AG09319 (cell line): ENCODE measurements around the gene KRTAP12-3.
"Not testable (repeated sequence)": the region's sequence is repeated elsewhere in the genome, so short reads cannot be mapped to it uniquely, and the experiment has no call there.

Experiments
- DNase-seq: peaks from one replicate; pipeline ENCODE4 v3.0.0-alpha.2; 2010; ENCODE audit warnings: low read depth; ENCODE audit errors: extremely low read depth
- TF ChIP-seq, protein P1 (sequence below): IDR thresholded peaks from 2 replicates; pipeline ENCODE4 v1.5.1; 2011; ENCODE audit warnings: low read depth, mild to moderate bottlenecking, inconsistent platforms, low read length, moderate library complexity

KRTAP12-3 gene

DNA sequence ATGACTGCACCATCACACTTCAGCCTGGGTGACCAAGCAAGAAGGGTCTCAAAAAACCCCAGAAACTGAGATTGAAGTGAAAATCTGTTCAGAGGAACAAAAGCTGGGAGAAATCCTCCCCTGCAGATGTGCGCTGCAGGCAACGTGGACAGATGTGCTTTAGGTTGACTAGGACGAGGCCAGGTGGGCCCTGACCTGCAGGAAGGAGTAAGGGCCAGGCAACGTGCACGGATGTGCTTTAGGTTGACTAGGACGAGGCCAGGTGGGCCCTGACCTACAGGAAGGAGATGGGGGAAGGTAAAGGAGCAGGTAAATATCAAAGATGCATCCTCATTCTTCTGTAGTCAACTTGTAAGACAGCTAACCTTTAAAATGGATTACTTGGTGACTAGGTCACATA is 26.8 kb downstream of the KRTAP12-3 start:
- DNase-seq: no peak
- TF ChIP-seq, protein P1, sequence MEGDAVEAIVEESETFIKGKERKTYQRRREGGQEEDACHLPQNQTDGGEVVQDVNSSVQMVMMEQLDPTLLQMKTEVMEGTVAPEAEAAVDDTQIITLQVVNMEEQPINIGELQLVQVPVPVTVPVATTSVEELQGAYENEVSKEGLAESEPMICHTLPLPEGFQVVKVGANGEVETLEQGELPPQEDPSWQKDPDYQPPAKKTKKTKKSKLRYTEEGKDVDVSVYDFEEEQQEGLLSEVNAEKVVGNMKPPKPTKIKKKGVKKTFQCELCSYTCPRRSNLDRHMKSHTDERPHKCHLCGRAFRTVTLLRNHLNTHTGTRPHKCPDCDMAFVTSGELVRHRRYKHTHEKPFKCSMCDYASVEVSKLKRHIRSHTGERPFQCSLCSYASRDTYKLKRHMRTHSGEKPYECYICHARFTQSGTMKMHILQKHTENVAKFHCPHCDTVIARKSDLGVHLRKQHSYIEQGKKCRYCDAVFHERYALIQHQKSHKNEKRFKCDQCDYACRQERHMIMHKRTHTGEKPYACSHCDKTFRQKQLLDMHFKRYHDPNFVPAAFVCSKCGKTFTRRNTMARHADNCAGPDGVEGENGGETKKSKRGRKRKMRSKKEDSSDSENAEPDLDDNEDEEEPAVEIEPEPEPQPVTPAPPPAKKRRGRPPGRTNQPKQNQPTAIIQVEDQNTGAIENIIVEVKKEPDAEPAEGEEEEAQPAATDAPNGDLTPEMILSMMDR: no peak

DNA sequence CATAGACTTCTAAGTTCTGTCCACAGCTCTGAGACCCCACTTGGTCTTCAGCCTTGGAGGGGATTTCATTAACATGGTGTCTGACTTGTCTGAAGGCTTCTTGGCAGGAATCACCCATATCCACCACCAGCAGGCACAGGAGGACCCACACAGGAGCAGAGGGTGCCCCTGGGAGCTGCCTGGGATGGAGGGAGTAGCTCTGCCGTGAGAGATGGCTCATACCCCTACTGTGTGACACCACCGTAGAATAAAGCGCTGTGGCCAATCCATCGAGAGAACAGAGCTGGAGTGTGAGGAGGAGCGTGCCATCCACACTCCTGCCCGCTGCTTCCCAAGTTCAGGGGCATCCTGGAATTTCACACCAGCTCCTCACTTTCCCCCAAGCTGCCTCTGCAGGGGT is 27.3 kb downstream of the KRTAP12-3 start:
- not testable (repeated sequence) for DNase-seq

DNA sequence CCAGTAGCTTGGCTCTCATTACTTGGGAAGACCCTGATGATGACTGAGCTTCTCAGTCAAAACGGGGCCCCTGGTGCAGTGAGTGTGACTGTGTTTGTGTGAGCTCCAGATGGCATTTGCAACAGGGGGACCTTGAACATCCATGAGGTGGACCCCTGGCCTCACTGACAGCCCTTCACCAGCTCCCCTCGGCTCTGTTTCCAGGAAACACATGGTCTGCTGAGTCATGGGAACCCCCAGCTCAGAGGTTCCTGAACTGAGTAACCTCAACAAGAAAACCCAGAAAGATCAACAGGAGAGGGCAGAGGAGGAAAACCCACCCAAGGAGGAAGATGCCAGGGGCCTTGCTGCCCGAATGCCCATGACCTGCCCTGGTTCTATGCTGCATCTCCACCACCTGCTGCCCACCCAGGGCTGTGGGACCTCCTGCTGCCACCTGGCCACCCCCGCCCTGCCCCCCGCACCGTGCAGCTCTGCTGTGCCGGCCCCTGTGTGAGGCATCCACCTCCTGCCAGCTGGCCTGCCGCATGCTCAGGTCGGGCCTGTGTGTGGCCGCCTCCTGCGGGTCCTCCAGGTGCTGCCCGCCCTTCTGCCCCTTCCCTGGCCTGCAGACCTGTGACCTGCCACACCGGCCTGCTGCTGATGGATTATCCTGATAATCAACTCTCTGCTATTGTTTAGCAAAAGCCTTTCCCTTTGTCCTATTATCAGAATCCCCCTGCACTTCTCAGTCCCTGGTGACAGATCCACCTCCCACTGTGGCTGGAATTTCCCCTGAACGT is 28.5 kb downstream of the KRTAP12-3 start:
- DNase-seq: no peak
- TF ChIP-seq, protein P1: no peak

DNA sequence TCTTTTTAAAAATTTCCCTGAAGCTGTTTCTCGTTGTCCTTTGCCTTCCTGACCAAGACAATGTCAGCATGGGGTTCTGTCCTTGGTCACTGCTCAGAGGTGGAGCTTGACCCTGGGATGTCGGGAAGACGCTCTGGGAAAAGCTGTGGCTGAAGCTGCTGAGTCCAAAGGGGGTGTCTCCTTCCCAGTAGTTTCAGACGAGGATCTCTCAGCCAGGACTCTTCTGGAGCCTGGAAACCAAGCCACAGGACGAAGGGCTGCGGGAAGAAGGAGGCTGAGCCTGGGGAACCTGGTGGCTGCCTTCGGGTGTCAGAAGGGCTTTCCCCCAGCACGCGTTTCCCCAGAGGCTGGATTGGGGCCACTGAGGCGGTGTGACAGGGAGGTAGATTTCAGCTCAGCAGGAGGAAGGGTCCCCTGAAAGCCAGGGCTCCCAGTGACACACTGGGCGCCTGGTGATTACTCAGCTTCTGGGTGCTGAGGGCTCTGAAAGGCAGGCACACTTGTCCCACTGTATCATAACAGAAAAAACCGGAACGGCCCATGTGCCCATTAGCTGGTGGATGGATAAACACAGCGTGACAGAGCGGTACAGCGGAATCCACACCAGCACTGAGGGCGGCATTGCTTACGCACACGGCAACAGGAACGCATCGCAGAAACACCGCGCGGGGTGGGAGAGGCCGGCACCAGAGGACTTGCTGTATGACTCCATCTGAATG is 29.3 kb downstream of the KRTAP12-3 start:
- DNase-seq: no peak
- TF ChIP-seq, protein P1: no peak

DNA sequence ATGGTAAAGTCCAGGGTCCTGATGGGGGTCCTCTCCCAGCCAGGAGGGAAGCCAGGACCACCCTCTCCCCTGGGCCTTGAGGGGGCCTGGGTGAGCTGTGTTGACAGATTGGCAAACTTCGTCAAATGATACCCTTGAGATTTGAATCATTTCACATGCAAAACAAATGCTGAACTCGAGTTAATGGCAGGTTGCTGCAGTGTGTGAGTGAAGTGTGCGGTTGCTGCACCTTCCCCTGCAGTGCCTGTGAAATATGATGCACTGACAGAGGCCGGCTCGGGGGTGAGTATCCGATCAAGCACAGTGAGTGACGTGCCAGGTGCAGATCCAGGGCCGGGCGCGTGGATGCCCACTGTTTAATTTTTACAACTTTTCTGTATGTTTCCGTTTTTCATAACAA is 29.9 kb downstream of the KRTAP12-3 start:
- TF ChIP-seq, protein P1: no peak
- DNase-seq: no peak

DNA sequence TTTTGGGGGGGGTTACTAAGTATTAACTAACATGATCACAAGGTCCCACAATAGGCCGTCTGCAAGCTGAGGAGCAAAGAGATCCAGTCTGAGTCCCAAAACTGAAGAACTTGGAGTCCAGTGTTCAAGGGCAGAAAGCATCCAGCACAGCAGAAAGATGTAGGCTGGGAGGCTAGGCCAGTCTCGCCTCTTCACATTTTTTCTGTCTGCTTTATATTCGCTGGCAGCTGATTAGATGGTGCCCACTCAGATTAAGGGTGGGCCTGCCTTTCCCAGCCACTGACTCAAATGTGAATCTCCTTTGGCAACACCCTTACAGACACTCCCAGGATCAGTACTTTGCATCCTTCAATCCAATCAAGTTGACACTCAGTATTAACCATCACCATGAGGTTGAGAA is 32.0 kb downstream of the KRTAP12-3 start:
- DNase-seq: not testable (repeated sequence)

DNA sequence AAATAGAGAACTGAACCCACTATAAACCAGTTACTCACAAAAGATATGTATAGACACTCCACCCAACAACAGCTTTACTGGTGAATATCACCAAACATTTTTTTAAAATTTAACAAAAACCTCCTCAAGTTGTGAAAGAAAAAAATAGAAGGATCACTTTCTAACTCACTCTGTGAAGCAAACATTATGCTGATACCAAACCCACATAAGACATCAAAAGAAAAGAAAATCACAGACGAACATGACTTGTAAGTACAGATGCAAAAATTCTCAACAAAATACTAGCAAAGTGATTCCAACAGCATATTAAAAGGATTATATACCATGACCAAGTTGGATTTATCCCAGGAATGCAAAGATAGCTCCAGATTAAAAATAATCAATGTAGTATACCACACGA is 34.0 kb downstream of the KRTAP12-3 start:
- TF ChIP-seq, protein P1: no peak
- DNase-seq: no peak

DNA sequence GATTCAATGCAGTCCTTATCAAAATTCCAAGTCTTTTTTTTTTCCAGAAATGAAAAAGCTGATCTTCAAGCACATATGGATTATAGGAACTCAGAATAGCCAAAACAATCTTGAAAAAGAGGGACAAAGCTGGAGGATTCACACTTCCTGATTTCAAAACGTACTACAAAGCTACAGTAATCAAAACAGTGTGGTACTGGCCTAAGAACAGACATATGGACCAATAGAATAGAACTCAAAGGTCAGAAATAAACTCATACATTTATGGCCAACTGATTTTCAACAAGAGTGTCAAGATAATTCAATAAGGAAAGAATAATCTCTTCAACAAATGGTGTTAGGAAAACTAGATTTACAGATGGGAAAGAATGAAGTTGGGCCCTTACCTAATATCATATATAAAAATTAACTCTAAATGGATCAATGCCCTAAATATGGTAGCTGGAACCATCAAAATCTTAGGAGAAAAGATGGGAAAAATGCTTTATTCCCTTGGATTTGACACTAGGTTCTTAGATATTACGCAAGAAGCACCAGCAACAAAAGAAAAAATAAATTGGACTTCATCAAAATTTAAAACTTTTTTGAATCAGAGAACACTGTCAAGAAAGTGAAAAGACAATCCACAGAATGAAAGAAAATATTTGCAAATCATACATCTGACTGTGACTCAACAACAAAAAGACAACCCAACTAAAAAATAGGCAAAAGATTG is 35.2 kb downstream of the KRTAP12-3 start:
- TF ChIP-seq, protein P1: no peak
- DNase-seq: no peak
